Measurements from ENCODE around the gene ANKRD24.

DNA sequence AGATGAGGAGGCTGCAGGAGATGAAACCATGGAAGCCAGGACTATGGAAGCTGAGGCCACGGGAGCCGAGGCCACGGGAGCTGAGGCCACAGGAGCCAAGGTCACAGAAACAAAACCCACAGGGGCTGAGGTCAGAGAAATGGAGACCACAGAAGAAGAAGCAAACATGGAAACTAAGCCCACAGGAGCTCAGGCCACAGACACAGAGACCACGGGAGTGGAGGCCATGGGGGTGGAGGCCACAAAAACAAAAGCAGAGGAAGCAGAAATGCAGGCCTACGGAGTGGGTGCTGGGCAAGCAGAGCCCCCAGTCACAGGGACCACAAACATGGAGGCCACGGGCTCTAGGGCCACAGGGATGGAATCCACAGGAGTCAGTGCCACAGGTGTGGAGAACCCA is 34.4 kb downstream of the ANKRD24 start:
- TF ChIP-seq, protein P1, sequence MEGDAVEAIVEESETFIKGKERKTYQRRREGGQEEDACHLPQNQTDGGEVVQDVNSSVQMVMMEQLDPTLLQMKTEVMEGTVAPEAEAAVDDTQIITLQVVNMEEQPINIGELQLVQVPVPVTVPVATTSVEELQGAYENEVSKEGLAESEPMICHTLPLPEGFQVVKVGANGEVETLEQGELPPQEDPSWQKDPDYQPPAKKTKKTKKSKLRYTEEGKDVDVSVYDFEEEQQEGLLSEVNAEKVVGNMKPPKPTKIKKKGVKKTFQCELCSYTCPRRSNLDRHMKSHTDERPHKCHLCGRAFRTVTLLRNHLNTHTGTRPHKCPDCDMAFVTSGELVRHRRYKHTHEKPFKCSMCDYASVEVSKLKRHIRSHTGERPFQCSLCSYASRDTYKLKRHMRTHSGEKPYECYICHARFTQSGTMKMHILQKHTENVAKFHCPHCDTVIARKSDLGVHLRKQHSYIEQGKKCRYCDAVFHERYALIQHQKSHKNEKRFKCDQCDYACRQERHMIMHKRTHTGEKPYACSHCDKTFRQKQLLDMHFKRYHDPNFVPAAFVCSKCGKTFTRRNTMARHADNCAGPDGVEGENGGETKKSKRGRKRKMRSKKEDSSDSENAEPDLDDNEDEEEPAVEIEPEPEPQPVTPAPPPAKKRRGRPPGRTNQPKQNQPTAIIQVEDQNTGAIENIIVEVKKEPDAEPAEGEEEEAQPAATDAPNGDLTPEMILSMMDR (conservative IDR thresholded peaks at IDR 0.05; ENCODE audit: low read depth, low read length) = no peak
- TF ChIP-seq EZH2 (IDR thresholded peaks at IDR 0.05; ENCODE audit: borderline replicate concordance, low read depth, low read length, poor library complexity, severe bottlenecking) = no peak

All from A673 (cell line).